Mammary epithelial cell (primary cell): Measurements from ENCODE around the gene STX10.

Source experiments
- CTCF ChIP-seq, 2 donors: IDR thresholded peaks in 1 of 2; conservative IDR thresholded peaks in 1 of 2; 2 replicates each; pipeline ENCODE4 v1.5.1; 2011 to 2012; ENCODE audit warnings: inconsistent platforms in 2 of 2, low read length in 2 of 2, mild to moderate bottlenecking in 2 of 2, control low read depth in 1 of 2, low read depth in 1 of 2; ENCODE audit not compliant: insufficient read depth in 1 of 2; ENCODE audit errors: extremely low read depth in 1 of 2
- EZH2 ChIP-seq: IDR thresholded peaks from 2 replicates; pipeline ENCODE4 v1.6.1; 2012; ENCODE audit warnings: low read length, inconsistent platforms, borderline replicate concordance

GRCh38 chr19:13154911-13155471, 4.8 kb upstream of the STX10 start:
- TF ChIP-seq CTCF (conservative IDR thresholded peaks at IDR 0.05 in 1 of 2, IDR thresholded peaks at IDR 0.05 in 1 of 2; ENCODE audit: extremely low read depth in 1 of 2, insufficient read depth in 1 of 2, low read depth in 1 of 2, low read length in 2 of 2), result peak in 1 of 2 donors; percentile 31
- no peak for TF ChIP-seq EZH2
